ENCODE data around the gene CYBRD1. TPM values are rescaled to one million over a fixed set of nuclear protein-coding genes. Genes with fewer than 3 reads are reported as not detected.
A peak's percentile ranks its signal among the peaks of the same experiment; 100 is the strongest.

The CYBRD1 gene
- total and polyA plus RNA-seq, 7 donors: 12.3 to 47.3 (median 15.2) TPM

DNA sequence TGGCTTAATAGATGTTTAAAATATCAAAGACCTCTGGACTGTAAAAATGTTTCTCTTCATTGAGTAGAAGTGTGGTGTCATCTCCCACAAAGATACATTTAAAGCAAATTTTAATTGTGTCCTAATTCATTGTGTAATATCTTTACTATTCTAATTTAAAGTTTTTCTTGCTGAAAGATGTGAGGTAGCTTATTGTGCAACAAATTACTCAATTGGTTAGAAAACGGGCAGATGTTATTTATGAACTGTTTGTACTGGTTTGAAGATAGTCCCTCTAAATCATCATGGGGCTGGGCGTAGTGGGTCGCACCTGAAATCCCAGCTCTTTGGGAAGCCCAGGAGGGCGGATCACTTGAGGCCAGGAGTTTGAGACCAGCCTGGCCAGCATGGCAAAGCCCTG lies 65.3 kb downstream of the CYBRD1 start:
- Histone ChIP-seq H3K4me1 (no peaks in the 10 kb centered on the region), H3K27me3 (ENCODE audit: insufficient read depth in 3 of 3, low read length in 2 of 3) (no peaks in the 10 kb centered on the region), H3K4me3 (no peak overlapping the region), H3K27ac (no peak overlapping the region), H3K9me3 (peaks cover 9% of the 10 kb centered on the region), H3K36me3 (ENCODE audit: insufficient read depth in 1 of 2, low read depth in 1 of 2) (no peaks in the 10 kb centered on the region)
- intact Hi-C loops (cut with DNase I): no loop called here
- DNase-seq (no peak), ATAC-seq (no peak)
- 81 to 95% (median 82%) methylated on average over 4 of the region's 4 CpGs for WGBS, 3 donors
- TF ChIP-seq, protein P1, sequence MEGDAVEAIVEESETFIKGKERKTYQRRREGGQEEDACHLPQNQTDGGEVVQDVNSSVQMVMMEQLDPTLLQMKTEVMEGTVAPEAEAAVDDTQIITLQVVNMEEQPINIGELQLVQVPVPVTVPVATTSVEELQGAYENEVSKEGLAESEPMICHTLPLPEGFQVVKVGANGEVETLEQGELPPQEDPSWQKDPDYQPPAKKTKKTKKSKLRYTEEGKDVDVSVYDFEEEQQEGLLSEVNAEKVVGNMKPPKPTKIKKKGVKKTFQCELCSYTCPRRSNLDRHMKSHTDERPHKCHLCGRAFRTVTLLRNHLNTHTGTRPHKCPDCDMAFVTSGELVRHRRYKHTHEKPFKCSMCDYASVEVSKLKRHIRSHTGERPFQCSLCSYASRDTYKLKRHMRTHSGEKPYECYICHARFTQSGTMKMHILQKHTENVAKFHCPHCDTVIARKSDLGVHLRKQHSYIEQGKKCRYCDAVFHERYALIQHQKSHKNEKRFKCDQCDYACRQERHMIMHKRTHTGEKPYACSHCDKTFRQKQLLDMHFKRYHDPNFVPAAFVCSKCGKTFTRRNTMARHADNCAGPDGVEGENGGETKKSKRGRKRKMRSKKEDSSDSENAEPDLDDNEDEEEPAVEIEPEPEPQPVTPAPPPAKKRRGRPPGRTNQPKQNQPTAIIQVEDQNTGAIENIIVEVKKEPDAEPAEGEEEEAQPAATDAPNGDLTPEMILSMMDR (IDR thresholded peaks at IDR 0.05): no peak

DNA sequence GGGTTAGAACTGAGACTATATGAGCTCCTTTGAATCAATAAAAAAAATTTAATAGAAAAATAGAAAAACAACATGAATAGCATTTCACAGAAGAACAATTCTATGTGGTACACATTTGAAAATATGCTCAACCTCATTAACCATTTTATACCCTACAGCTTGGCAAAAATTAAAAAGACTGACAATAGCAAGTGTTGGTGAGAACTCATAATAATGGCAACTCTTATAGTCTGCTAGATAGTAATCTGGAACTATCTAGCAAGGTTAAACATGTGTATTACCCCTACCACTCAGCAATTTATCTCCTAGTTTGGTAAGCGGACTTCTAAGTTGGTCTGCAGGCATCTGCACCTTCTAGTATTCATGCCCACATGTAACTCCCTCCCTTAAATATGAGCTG lies 67.8 kb downstream of the CYBRD1 start:
- 94 to 97% (median 94%) methylated on average over 1 of the region's 1 CpG for WGBS, 3 donors
- no peaks in the 10 kb centered on the region for H3K36me3 ChIP-seq (ENCODE audit: insufficient read depth in 1 of 2, low read depth in 1 of 2)
- TF ChIP-seq, protein P1 (IDR thresholded peaks at IDR 0.05): no peak
- no peak for DNase-seq
- intact Hi-C loops (cut with DNase I): loop anchor here (10.0 kb wide), 2 partner anchors 515 to 535 kb away; partner anchors contain the start of gene DLX2 (in 1 of the 2)
- ATAC-seq: no peak
- no peak overlapping the region for H3K4me3 ChIP-seq
- H3K4me1 ChIP-seq: no peaks in the 10 kb centered on the region
- no peaks in the 10 kb centered on the region for H3K27me3 ChIP-seq (ENCODE audit: insufficient read depth in 3 of 3, low read length in 2 of 3)
- H3K9me3 ChIP-seq: peaks cover 9% of the 10 kb centered on the region
- H3K27ac ChIP-seq: no peak overlapping the region

DNA sequence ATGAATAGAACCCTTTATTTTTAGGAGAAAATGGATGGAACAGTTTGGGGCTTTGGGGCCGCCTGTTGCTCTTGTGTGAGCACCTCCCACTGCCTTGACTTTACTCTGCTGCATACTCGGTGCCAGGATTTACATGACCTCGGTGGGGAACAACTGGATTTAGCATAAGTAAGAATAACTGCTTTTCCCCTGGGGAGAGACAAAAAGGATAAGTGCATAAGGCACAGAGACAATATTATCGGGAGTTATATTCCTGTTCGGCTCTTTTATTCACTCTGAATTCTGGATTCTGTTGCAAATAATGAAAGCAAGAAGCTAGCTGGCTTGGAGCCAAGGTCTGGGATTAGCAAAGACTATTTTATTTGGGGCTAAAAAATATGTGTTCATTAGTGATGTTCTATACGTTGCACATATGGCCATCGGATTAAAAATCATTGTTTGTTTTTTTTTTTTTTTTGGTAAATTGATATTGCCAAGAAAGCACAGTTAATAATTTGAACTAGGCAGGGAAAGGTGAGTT lies 69.8 kb downstream of the CYBRD1 start:
- no peaks in the 10 kb centered on the region for H3K27me3 ChIP-seq (ENCODE audit: insufficient read depth in 3 of 3, low read length in 2 of 3)
- H3K4me3 ChIP-seq: peak overlapping the region; percentile 29
- TF ChIP-seq, protein P1 (IDR thresholded peaks at IDR 0.05): no peak
- intact Hi-C loops (cut with DNase I): loop anchor here (10.0 kb wide), 2 partner anchors 513 to 533 kb away; partner anchors contain the start of gene DLX2 (in 1 of the 2)
- H3K4me1 ChIP-seq: no peaks in the 10 kb centered on the region
- H3K27ac ChIP-seq: no peak overlapping the region
- DNase-seq: no peak
- 18 to 27% (median 23%) methylated on average over 7 of the region's 7 CpGs for WGBS, 3 donors
- no peaks in the 10 kb centered on the region for H3K36me3 ChIP-seq (ENCODE audit: insufficient read depth in 1 of 2, low read depth in 1 of 2)
- peaks cover 9% of the 10 kb centered on the region for H3K9me3 ChIP-seq
- no peak for ATAC-seq

DNA sequence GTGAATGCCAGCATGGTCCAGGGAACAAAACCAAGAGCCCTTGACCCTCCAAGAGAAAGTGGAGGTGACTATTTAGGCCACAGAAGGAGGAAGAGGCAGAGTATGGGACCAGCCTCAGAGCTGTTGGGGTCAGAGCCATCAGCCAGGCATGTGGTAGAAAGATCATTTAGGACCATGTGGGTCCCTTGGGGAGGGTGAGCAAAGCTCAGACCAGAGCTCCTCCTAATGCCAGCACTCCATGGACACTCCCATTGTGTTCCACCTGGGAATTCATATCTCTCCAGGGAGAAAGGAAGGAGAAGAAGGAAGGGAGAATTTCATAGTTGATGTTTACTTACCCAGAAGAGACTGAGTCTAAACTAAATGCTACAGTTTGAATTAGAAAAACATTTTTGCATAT lies 73.2 kb downstream of the CYBRD1 start:
- DNase-seq (no peak), ATAC-seq (no peak)
- Histone ChIP-seq H3K36me3 (ENCODE audit: insufficient read depth in 1 of 2, low read depth in 1 of 2) (no peaks in the 10 kb centered on the region), H3K27me3 (ENCODE audit: insufficient read depth in 3 of 3, low read length in 2 of 3) (no peaks in the 10 kb centered on the region), H3K4me3 (no peak overlapping the region), H3K27ac (no peak overlapping the region), H3K9me3 (peaks cover 2% of the 10 kb centered on the region), H3K4me1 (no peaks in the 10 kb centered on the region)
- intact Hi-C loops (cut with DNase I): loop anchor here (10.0 kb wide), 2 partner anchors 509 to 529 kb away; partner anchors contain the start of gene DLX2 (in 1 of the 2)
- TF ChIP-seq, protein P1 (IDR thresholded peaks at IDR 0.05): no peak

DNA sequence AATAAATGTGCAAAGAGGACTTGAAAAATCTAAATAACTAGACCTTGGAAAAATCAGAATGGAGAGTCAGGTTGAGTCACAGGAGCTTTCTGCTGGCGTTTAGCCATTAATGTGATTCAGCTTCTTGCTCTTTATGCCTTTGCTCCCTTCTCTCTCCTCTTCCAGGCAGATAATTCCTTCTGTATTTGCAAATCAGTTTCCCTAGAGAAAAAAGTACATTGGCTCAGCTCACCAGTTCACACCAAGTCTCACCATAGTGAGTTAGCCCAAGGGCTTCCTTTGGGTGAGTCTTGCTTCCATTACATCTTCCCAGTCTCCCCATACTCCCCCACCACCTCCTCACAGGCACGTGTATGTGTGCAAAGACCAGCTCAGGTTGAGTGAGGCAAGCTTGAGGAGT lies 73.6 kb downstream of the CYBRD1 start:
- Histone ChIP-seq H3K9me3 (no peaks in the 10 kb centered on the region), H3K27me3 (ENCODE audit: insufficient read depth in 3 of 3, low read length in 2 of 3) (no peaks in the 10 kb centered on the region), H3K4me1 (no peaks in the 10 kb centered on the region), H3K4me3 (no peak overlapping the region), H3K27ac (no peak overlapping the region), H3K36me3 (ENCODE audit: insufficient read depth in 1 of 2, low read depth in 1 of 2) (no peaks in the 10 kb centered on the region)
- TF ChIP-seq, protein P1 (IDR thresholded peaks at IDR 0.05): no peak
- intact Hi-C loops (cut with DNase I): loop anchor here (10.0 kb wide), 2 partner anchors 509 to 529 kb away; partner anchors contain the start of gene DLX2 (in 1 of the 2)
- WGBS, 3 donors: 60 to 75% (median 72%) methylated on average over 2 of the region's 2 CpGs
- ATAC-seq (no peak), DNase-seq (no peak)

Measured in psoas muscle (tissue), 8 donors.